Prostate gland (tissue), 2 donors: ENCODE data around the gene BCAM.

Source experiments
- POLR2A ChIP-seq: fragments of 450-650 bp; IDR thresholded peaks from one replicate; pipeline ENCODE4 v1.6.1; 2016; ENCODE audit warnings: antibody characterized with exemption, mild to moderate bottlenecking
- TF ChIP-seq, protein P1 (sequence below), 4 experiments: fragments of 200-600 bp in 2 of 4; fragments of 450-650 bp in 2 of 4; sonication (generic) in 2 of 4; IDR thresholded peaks; 1 replicate in 3 of 4; 2 replicates in 1 of 4; pipeline ENCODE4 v1.5.1; 2016 to 2019; ENCODE audit warnings: antibody characterized with exemption in 4 of 4, mild to moderate bottlenecking in 2 of 4, moderate library complexity in 2 of 4

DNA sequence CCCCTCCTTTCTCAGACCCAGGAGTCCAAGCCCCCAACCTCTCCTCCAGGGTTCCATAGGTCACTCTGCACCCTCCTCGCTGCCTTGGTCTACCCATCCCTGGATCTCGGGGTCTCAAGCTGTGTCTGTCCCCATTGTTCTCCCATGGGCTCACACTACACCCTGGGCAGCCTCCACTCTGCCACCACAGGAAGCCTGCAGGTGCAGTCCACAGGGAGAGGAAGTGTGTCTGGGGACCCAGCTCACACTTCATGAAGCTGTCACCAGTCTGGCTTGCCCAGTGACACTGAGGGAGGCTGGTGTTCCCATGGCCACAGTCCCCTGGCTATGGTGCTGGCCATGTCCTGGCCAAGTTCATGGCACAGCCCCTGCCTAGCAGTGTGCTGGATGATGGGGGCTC lies 42.5 kb downstream of the BCAM start:
- TF ChIP-seq POLR2A = no peak
- TF ChIP-seq, protein P1, sequence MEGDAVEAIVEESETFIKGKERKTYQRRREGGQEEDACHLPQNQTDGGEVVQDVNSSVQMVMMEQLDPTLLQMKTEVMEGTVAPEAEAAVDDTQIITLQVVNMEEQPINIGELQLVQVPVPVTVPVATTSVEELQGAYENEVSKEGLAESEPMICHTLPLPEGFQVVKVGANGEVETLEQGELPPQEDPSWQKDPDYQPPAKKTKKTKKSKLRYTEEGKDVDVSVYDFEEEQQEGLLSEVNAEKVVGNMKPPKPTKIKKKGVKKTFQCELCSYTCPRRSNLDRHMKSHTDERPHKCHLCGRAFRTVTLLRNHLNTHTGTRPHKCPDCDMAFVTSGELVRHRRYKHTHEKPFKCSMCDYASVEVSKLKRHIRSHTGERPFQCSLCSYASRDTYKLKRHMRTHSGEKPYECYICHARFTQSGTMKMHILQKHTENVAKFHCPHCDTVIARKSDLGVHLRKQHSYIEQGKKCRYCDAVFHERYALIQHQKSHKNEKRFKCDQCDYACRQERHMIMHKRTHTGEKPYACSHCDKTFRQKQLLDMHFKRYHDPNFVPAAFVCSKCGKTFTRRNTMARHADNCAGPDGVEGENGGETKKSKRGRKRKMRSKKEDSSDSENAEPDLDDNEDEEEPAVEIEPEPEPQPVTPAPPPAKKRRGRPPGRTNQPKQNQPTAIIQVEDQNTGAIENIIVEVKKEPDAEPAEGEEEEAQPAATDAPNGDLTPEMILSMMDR (IDR thresholded peaks at IDR 0.05) = no peak
